OCI-LY3 (cell line): ENCODE data around the gene HOOK2.

ENCODE experiments used
- H2AFZ ChIP-seq: fragments of 200-600, 300-600 bp; shearing (Covaris generic); 2 replicates; pipeline ENCODE4 v1.6.0; 2014; ENCODE audit warnings: antibody characterized with exemption, low read depth, low read length
- H3K27ac ChIP-seq: fragments of 200-600, 300-600 bp; sonication (generic); 2 replicates; pipeline ENCODE4 v1.5.1; 2014; ENCODE audit warnings: mild to moderate bottlenecking, low read length, moderate library complexity, mixed read lengths
- H3K27me3 ChIP-seq: fragments of 200-600, 300-600 bp; sonication (generic); 2 replicates; pipeline ENCODE4 v1.6.1; 2014; ENCODE audit warnings: low read depth, low read length, mixed read lengths
- H3K36me3 ChIP-seq: fragments of 200-600, 300-600 bp; sonication (generic); replicated peaks from 2 replicates; pipeline ENCODE3; 2014; ENCODE audit warnings: low read depth, low read length, mixed read lengths
- H3K4me1 ChIP-seq: fragments of 300-600, 200-600 bp; sonication (generic); 2 replicates; pipeline ENCODE4 v1.6.1; 2014; ENCODE audit warnings: low read length, mixed read lengths
- H3K4me2 ChIP-seq: fragments of 200-600, 300-600 bp; sonication (generic); 2 replicates; pipeline ENCODE4 v1.6.1; 2014; ENCODE audit warnings: low read length, mixed read lengths
- H3K4me3 ChIP-seq: fragments of 300-600, 200-600 bp; sonication (generic); 2 replicates; pipeline ENCODE4 v1.5.1; 2014; ENCODE audit warnings: antibody characterized with exemption, mild to moderate bottlenecking, low read length, moderate library complexity
- H3K79me2 ChIP-seq: fragments of 300-600, 200-600 bp; shearing (Covaris generic); 2 replicates; pipeline ENCODE4 v1.6.1; 2014; ENCODE audit warnings: mild to moderate bottlenecking, low read length, mixed read lengths
- H3K9ac ChIP-seq: fragments of 300-600, 200-600 bp; shearing (Covaris generic); 2 replicates; pipeline ENCODE4 v1.6.0; 2014; ENCODE audit warnings: mild to moderate bottlenecking, low read length, moderate library complexity
- H3K9me3 ChIP-seq: fragments of 200-600, 300-600 bp; shearing (Covaris generic); 2 replicates; pipeline ENCODE4 v1.6.1; 2014; ENCODE audit warnings: low read length, mixed read lengths; ENCODE audit not compliant: insufficient read depth
- H4K20me1 ChIP-seq: fragments of 200-600, 300-600 bp; sonication (generic); 2 replicates; pipeline ENCODE4 v1.6.1; 2016; ENCODE audit warnings: low read length, mixed read lengths; ENCODE audit not compliant: insufficient read depth
- CTCF ChIP-seq: fragments of 200-600, 300-600 bp; sonication (generic); IDR thresholded peaks from 2 replicates; pipeline ENCODE4 v1.5.1; 2014; ENCODE audit warnings: antibody characterized with exemption, low read length, low read depth
- EZH2phosphoT487 ChIP-seq: fragments of 200-600 bp; shearing (Covaris generic); IDR thresholded peaks from 2 replicates; pipeline ENCODE4 v1.6.1; 2018; ENCODE audit warnings: antibody characterized with exemption, mixed run types, low read depth

The HOOK2 gene

GRCh38 chr19:12806242-12807081, 31.1 kb upstream of the HOOK2 start, which contains the start of gene RNASEH2A:
TSS of gene RNASEH2A (plus strand) at chr19:12806584. CDS start at chr19:12806674, 90 bp downstream.
- Histone ChIP-seq H3K4me1 (peaks cover 16% of the 10 kb centered on the region), H3K4me3 (peak within 1 kb of the TSS; percentile 87), H3K79me2 (peaks cover 12% of the 10 kb centered on the region), H3K27ac (peak within 1 kb of the TSS; percentile 41), H3K36me3 (peaks cover 17% of the 10 kb centered on the region), H3K27me3 (no peaks in the 10 kb centered on the region), H4K20me1 (no peaks in the 10 kb centered on the region), H2AFZ (peak within 1 kb of the TSS; percentile 95), H3K4me2 (peak within 1 kb of the TSS; percentile 95), H3K9me3 (no peaks in the 10 kb centered on the region), H3K9ac (peak within 1 kb of the TSS; percentile 82)
- TF ChIP-seq EZH2phosphoT487 = no peak
- no peak for TF ChIP-seq CTCF

GRCh38 chr19:12804051-12804450, 28.7 kb upstream of the HOOK2 start:
- Histone ChIP-seq H3K79me2 (peaks cover 32% of the 10 kb centered on the region), H2AFZ (no peak overlapping the region), H3K4me2 (no peak overlapping the region), H3K27me3 (no peaks in the 10 kb centered on the region), H3K27ac (no peak overlapping the region), H4K20me1 (no peaks in the 10 kb centered on the region), H3K9me3 (no peaks in the 10 kb centered on the region), H3K36me3 (peaks cover 20% of the 10 kb centered on the region), H3K4me1 (peaks cover 24% of the 10 kb centered on the region), H3K4me3 (no peak overlapping the region), H3K9ac (no peak overlapping the region)
- no peak for TF ChIP-seq EZH2phosphoT487

- H2AFZ ChIP-seq = peak overlapping the region; percentile 86
- peak overlapping the region; percentile 96 for H3K9ac ChIP-seq
- no peaks in the 10 kb centered on the region for H3K27me3 ChIP-seq
- peaks cover 24% of the 10 kb centered on the region for H3K4me1 ChIP-seq
- no peak overlapping the region for H3K27ac ChIP-seq
- H3K79me2 ChIP-seq = peaks cover 32% of the 10 kb centered on the region
- no peaks in the 10 kb centered on the region for H4K20me1 ChIP-seq
- peaks cover 14% of the 10 kb centered on the region for H3K36me3 ChIP-seq
- H3K9me3 ChIP-seq = no peaks in the 10 kb centered on the region
- H3K4me3 ChIP-seq = peak overlapping the region; percentile 91
- peak overlapping the region; percentile 92 for H3K4me2 ChIP-seq
- TF ChIP-seq EZH2phosphoT487 (no peak), CTCF (no peak)
Measured at GRCh38 chr19:12802267-12803106, 27.1 kb upstream of the HOOK2 start.

GRCh38 chr19:12801466-12802266, 26.3 kb upstream of the HOOK2 start, which contains the start of the genes PRDX2 and THSD8:
TSS of gene PRDX2 (minus strand) at chr19:12801800. CDS start at chr19:12801261, 539 bp downstream.
TSS of gene THSD8 (plus strand) at chr19:12802069. CDS start at chr19:12802072, 3 bp downstream.
- Histone ChIP-seq H3K27me3 (no peaks in the 10 kb centered on the region), H3K4me3 (peak within 1 kb of the TSS; percentile 91), H4K20me1 (no peaks in the 10 kb centered on the region), H3K4me2 (peak within 1 kb of the TSS; percentile 92), H2AFZ (peak within 1 kb of the TSS; percentile 86), H3K9me3 (no peaks in the 10 kb centered on the region), H3K9ac (peak within 1 kb of the TSS; percentile 96), H3K36me3 (peaks cover 16% of the 10 kb centered on the region), H3K4me1 (peaks cover 21% of the 10 kb centered on the region), H3K27ac (peak within 1 kb of the TSS; percentile 56), H3K79me2 (peaks cover 24% of the 10 kb centered on the region)
- 0 out of 2 replicates have a peak, but pooled peaks have one; percentile 17 for TF ChIP-seq CTCF
- TF ChIP-seq EZH2phosphoT487 = no peak
